Measurements from ENCODE around the gene GMPS.

The GMPS gene

DNA sequence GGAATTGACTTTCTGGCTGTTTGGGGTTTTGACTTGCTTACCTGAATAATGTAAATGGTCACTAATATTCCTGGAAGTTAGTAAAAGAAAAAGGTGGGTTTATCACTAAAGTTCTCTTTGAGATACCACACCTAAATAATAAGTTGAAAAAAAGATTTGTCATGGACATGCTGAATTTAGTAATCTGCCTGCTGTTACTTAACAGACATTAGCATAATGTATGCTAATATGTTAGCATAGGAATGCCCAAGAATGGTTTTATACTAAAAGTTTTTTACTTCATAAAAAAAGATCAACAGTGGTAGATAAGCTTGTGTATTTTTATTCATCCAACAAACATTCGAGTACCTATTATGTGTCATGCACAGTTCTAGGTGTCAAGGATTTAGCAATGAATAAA, 36.5 kb downstream of the GMPS start:
- no peak overlapping the region for H3K4me3 ChIP-seq (replicated peaks; ENCODE audit: insufficient read depth, low read length)

DNA sequence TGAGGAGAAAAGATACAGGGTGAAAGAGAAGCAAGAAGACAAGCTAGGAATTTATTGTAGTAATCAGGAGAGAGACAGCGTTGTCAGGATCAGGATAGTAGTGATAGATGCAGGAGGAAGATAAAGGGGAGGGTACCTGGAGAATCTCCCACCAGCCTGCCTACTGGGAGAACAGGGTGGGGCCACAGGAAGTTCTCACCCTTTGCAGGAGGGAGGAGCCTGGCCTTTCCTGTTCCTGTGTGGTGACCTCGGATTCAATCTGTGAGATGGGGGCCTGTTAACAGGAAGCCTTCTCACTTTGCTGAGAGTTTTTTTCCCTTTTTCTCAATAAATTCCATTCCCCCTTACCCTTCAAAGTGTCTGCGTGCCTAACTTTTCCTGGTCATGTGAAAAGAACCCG, 37.6 kb downstream of the GMPS start:
- Histone ChIP-seq H3K4me3 (replicated peaks; ENCODE audit: insufficient read depth, low read length) (no peak overlapping the region), H3K27me3 (ENCODE audit: insufficient read depth, poor library complexity, severe bottlenecking) (no peaks in the 10 kb centered on the region), H3K27ac (replicated peaks) (no peak overlapping the region)
- TF ChIP-seq SPI1 (IDR thresholded peaks at IDR 0.05; ENCODE audit: borderline replicate concordance, low read depth) (no peak), POLR2AphosphoS5 (IDR thresholded peaks at IDR 0.05; ENCODE audit: low read depth) (no peak), GABPA (IDR thresholded peaks at IDR 0.05; ENCODE audit: low read depth) (peak; percentile 63; the same call in 1 of the 2 replicates)
- DNase-seq (ENCODE audit: low read depth in 1 of 2, low spot score in 1 of 2), result peak in 1 of 2 experiments; percentile 4

More for the DNA sequence above, 36.5 kb downstream of the GMPS start:
- TF ChIP-seq POLR2AphosphoS5 (IDR thresholded peaks at IDR 0.05; ENCODE audit: low read depth) (no peak), GABPA (IDR thresholded peaks at IDR 0.05; ENCODE audit: low read depth) (no peak), SPI1 (IDR thresholded peaks at IDR 0.05; ENCODE audit: borderline replicate concordance, low read depth) (no peak)
- TF ChIP-seq, protein P1, sequence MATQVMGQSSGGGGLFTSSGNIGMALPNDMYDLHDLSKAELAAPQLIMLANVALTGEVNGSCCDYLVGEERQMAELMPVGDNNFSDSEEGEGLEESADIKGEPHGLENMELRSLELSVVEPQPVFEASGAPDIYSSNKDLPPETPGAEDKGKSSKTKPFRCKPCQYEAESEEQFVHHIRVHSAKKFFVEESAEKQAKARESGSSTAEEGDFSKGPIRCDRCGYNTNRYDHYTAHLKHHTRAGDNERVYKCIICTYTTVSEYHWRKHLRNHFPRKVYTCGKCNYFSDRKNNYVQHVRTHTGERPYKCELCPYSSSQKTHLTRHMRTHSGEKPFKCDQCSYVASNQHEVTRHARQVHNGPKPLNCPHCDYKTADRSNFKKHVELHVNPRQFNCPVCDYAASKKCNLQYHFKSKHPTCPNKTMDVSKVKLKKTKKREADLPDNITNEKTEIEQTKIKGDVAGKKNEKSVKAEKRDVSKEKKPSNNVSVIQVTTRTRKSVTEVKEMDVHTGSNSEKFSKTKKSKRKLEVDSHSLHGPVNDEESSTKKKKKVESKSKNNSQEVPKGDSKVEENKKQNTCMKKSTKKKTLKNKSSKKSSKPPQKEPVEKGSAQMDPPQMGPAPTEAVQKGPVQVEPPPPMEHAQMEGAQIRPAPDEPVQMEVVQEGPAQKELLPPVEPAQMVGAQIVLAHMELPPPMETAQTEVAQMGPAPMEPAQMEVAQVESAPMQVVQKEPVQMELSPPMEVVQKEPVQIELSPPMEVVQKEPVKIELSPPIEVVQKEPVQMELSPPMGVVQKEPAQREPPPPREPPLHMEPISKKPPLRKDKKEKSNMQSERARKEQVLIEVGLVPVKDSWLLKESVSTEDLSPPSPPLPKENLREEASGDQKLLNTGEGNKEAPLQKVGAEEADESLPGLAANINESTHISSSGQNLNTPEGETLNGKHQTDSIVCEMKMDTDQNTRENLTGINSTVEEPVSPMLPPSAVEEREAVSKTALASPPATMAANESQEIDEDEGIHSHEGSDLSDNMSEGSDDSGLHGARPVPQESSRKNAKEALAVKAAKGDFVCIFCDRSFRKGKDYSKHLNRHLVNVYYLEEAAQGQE (IDR thresholded peaks at IDR 0.05; ENCODE audit: insufficient replicate concordance, low read depth), result no peak
- TF ChIP-seq, protein P2, sequence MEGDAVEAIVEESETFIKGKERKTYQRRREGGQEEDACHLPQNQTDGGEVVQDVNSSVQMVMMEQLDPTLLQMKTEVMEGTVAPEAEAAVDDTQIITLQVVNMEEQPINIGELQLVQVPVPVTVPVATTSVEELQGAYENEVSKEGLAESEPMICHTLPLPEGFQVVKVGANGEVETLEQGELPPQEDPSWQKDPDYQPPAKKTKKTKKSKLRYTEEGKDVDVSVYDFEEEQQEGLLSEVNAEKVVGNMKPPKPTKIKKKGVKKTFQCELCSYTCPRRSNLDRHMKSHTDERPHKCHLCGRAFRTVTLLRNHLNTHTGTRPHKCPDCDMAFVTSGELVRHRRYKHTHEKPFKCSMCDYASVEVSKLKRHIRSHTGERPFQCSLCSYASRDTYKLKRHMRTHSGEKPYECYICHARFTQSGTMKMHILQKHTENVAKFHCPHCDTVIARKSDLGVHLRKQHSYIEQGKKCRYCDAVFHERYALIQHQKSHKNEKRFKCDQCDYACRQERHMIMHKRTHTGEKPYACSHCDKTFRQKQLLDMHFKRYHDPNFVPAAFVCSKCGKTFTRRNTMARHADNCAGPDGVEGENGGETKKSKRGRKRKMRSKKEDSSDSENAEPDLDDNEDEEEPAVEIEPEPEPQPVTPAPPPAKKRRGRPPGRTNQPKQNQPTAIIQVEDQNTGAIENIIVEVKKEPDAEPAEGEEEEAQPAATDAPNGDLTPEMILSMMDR (IDR thresholded peaks at IDR 0.05; ENCODE audit: insufficient read depth, low read length), result no peak
- H3K27ac ChIP-seq (replicated peaks), result no peak overlapping the region
- DNase-seq (ENCODE audit: low read depth in 1 of 2, low spot score in 1 of 2), result no peak
- no peaks in the 10 kb centered on the region for H3K27me3 ChIP-seq (ENCODE audit: insufficient read depth, poor library complexity, severe bottlenecking)

DNA sequence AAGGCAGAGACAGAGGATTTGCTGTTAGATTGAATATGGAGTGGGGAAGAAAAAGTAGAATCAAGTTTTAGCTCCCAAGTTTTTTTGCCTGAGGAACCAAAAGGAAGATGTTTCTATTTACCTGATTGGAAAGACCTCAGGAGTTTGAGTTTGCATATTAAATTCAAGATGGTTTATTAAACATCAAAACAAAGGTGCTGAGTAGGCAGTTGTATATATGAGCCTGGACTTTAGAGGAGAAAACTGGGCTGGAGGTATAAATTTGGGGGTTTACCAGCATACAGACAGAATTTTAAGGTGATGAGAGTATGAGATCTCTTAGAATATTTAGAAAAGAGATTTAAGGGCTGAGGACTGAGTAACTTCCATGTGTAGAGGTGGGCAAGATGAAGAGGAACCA, 38.2 kb downstream of the GMPS start:
- no peaks in the 10 kb centered on the region for H3K27me3 ChIP-seq (ENCODE audit: insufficient read depth, poor library complexity, severe bottlenecking)
- DNase-seq (ENCODE audit: low read depth in 1 of 2, low spot score in 1 of 2), result no peak
- TF ChIP-seq SPI1 (IDR thresholded peaks at IDR 0.05; ENCODE audit: borderline replicate concordance, low read depth), result no peak
- TF ChIP-seq, protein P1 (IDR thresholded peaks at IDR 0.05; ENCODE audit: insufficient replicate concordance, low read depth), result no peak
- TF ChIP-seq, protein P2 (IDR thresholded peaks at IDR 0.05; ENCODE audit: insufficient read depth, low read length), result no peak
- TF ChIP-seq GABPA (IDR thresholded peaks at IDR 0.05; ENCODE audit: low read depth), result no peak
- no peak for TF ChIP-seq POLR2AphosphoS5 (IDR thresholded peaks at IDR 0.05; ENCODE audit: low read depth)
- no peak overlapping the region for H3K4me3 ChIP-seq (replicated peaks; ENCODE audit: insufficient read depth, low read length)
- H3K27ac ChIP-seq (replicated peaks), result no peak overlapping the region

DNA sequence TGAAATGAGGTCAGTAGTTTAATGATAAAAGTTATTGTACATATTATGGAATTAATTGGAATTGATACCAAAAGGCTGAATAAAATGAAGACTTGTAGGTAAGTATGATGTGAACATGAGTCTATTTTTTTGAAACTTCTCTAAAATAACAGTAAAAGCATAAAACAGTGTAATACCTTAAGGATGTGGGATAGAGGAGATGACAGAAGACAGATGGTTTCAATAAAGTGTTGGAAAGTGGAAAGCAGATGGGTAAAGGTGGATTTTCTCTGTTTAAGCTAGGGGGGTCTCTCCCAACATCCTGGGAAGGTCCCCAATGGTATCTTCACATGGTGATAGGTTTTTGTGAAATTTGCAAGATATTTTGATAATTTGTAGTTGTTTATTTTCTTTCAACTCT, 41.6 kb downstream of the GMPS start:
- no peak overlapping the region for H3K27ac ChIP-seq (replicated peaks)
- DNase-seq (ENCODE audit: low read depth in 1 of 2, low spot score in 1 of 2), result no peak
- TF ChIP-seq GABPA (IDR thresholded peaks at IDR 0.05; ENCODE audit: low read depth) (no peak), POLR2AphosphoS5 (IDR thresholded peaks at IDR 0.05; ENCODE audit: low read depth) (no peak), SPI1 (IDR thresholded peaks at IDR 0.05; ENCODE audit: borderline replicate concordance, low read depth) (no peak)
- TF ChIP-seq, protein P1 (IDR thresholded peaks at IDR 0.05; ENCODE audit: insufficient replicate concordance, low read depth), result no peak
- TF ChIP-seq, protein P2 (IDR thresholded peaks at IDR 0.05; ENCODE audit: insufficient read depth, low read length), result no peak
- H3K4me3 ChIP-seq (replicated peaks; ENCODE audit: insufficient read depth, low read length), result no peak overlapping the region
- H3K27me3 ChIP-seq (ENCODE audit: insufficient read depth, poor library complexity, severe bottlenecking), result no peaks in the 10 kb centered on the region
